HG03095 (cell line): ENCODE measurements around the gene GRIP2.

Experiments used
- ATAC-seq: cut with Tn5 transposase; IDR thresholded peaks from one replicate; pipeline ENCODE4 v1.9.1; 2021; ENCODE audit warnings: moderate library complexity; ENCODE audit not compliant: unreplicated experiment

Gene GRIP2

DNA sequence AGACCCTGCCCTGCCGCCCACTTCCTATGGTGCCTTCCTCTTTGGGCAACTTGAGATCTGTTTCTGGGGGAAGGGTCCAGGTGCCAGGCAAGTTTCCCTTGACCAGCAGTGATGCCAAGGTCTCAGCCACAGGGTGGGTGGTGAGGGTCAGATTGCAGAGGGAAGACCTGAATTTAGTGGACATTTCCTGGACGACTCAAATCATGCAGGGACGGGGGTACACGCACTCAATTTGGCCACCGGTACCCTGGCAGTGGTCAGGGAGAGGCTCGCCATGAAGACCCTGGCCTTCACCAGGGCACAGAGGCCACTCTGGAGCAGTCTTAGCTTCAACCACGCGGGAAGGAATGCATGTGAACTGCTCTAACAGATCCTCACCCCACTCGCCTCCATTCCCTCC lies 1.5 kb upstream of the GRIP2 start:
- no peak for ATAC-seq

DNA sequence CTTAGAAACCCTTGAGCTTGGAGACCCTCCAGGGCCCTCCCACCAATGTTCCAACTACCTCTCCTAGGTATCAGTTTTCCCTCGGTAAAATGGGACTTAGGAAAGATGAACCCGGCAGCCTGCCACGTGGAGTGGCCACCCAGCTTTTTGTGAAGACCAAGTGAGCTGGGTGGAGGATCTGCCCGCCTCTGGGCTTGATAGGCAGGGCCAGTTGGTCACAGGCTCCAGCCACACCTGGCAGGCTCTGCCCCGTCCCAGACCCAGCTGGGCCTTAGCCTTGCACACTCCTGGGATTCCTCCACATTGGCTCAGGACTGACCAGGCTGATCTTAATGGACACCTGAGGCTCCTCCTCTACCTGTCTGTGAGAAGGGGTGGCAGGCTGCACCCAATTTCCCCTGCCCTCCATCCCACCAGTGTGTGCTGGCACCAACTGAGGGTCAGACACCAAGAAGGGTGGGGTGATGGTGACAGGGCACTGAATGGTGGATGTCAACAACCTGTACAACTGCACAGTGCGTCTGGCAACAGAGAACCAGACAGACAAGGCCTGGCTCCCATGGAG lies 761 bp upstream of the GRIP2 start:
- ATAC-seq = no peak

DNA sequence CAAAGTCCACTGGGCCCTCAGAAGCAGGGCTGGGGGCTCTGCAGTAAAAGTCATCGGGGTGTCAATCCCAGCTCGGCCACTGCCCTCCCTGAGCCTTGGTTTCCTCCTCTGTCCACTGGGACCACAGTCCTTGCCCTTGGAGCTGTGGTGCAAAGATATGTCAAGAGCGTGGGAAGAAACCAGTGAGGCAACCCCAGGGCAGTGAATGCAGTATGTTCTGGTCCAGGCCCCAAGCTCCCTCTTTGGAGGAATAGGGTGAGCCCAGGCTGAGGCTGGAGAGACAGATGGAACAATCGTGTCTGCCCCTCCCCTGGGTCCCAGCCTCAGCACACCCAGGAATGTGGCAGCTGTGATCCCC lies 779 bp downstream of the GRIP2 start:
- ATAC-seq = no peak

DNA sequence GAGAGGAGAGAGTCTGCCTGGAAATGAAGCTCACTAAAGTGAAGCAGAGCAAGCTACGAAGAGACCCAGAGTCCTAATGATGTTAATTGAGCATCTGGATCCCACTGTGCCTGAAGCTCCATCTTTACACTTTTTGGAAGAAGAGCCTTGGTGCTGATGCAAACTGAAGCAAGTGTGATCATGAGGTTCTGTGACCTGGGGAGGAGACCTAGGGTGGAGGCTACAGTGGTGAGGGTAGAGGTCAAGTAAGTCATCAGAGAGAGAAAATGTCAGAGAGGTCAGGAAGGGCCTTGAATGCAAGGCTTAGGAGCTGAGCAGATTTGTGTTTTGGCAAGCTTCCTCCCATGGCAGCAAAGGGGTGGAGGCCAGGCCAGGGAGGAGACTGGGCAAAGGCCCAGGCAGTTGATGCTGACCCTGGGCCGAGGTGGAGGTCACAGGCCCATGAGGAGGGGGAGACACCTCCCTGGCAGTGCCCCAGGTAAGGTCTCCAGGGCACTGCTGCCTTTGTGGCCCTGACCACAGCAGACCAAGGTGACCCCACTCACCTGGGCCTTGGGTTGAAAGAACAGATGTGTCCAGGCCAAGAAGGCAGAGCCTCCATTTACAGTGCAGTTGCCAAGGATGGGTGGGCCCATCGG lies 1.6 kb downstream of the GRIP2 start:
- no peak for ATAC-seq

DNA sequence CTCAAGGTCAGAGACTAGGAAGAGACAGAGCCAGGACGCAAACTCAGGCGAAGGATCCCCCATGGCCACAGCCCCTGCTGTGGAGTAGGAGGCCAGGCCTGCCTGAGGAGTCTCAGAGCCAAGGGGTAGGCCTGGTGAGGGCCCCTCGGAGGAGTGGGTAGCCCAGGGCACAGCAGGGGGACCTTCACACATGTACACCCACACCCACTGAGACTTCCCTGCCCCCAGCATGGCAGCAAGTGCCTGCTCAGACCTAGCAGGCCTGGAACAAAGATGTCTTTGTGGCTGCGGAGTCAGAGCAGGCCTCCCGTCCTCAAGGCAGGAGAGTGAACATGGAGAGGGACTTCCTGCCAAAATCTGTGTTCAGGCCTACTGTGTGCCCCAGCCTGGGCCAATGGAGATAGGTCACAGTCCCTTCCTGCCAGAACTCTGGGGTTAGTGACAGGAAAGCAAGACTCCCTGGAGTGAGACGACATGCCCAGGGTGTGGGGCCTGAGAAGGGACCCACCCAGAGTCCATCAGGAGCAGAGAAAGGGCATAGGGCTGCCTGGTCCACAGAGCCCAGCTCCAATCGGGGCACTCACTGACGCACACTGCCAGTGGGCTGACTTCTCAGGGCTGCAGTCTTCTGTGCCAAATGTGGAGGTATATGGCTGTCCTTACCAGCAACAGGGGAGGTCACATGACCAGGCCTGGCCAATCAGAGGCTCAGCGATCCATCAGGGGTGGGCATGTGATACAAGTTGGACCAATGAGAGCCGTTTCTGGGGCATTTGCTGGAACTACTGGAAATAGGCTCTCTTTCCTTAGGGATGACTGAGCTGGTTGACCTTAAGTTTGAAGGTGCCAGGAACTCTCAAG lies 2.3 kb downstream of the GRIP2 start:
- ATAC-seq = no peak

DNA sequence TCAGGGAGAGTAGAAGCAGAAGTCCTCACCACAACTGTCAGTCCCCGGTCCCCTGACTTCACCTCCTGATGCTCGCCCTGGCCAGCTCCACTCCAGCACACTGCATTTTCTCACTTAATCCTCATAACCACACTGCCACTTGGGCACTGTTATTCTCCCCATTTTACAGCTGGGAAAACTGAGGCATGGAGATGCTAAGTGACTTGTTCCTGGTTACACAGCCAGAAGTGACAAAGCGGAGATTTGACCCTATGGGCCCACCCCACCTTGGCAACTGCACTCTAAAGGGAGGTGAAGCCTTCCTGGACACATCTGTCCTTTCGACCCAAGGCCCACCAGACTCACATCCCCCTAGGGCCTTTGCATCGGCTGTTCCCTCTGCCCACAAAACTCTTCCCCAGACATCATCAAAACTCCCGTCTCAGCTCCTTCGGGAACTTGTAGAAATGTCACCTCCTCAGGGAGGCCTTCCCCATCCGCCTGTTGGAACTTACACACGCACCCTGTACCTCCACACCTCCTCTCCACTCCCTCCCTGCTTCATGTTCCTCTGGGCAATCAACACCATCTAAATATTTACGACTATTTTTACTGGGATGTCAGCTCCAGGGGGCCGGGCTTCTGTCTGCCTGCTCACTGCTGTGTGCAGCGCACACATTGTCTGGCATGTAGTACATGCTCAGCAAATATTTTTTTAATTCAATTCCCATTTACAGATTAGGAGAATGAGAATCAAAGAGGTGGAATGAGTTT lies 3.1 kb downstream of the GRIP2 start:
- ATAC-seq = no peak

DNA sequence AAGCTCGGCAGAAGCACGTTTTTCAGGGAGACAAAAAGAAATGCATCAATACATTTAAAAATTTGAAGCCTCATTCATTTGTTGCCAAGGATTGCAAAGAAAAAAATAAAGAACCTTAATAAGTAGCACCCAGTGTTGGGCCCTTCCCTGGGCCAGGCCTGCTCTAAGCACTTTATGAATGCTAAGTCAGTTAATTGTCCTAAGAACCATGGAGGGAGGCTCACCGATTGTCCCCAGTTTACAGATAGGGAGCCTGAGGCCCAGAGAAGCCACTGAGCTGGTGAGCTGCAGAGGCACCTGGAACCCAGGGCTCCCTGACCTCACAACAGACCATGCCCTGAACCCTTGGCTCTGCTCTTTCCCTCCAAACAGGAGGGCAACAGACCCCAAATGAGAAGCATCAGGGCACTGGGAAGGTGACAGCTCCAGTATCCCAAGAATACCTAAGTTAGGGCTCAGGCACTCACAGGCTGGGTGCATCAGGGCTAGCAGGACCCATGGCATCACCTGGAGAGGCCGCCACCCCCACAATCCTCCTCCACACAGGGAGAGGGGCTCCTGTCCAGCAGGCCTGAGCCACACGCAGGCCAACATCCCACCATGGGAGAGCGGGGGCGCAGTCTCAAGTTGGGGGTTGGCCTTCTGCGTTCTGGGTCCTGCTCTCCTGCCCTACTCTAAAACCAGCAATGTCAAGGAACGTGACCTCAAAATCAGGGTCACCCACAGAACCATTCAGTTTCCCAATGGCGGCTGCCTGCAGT lies 3.9 kb downstream of the GRIP2 start:
- ATAC-seq = no peak

DNA sequence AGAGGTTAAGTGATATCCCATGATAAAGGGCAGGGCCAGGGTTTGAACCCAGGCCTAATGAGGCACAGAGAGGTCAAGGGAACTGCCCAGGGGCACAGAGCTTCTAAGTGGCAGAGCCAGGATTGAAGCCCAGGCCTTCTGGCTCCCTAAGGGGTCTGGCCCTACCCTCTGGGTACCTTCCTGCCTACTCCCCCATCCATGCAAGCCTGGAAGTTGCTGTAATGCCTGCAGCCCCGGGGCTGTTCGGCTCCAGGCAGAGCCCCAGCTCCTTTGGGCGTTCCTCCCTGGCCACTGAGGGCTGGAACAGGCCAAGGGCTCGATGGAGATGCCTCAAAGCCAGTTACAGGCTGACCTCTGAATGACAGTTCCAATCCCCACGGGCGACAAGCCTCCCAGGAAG lies 4.5 kb downstream of the GRIP2 start:
- ATAC-seq = no peak

DNA sequence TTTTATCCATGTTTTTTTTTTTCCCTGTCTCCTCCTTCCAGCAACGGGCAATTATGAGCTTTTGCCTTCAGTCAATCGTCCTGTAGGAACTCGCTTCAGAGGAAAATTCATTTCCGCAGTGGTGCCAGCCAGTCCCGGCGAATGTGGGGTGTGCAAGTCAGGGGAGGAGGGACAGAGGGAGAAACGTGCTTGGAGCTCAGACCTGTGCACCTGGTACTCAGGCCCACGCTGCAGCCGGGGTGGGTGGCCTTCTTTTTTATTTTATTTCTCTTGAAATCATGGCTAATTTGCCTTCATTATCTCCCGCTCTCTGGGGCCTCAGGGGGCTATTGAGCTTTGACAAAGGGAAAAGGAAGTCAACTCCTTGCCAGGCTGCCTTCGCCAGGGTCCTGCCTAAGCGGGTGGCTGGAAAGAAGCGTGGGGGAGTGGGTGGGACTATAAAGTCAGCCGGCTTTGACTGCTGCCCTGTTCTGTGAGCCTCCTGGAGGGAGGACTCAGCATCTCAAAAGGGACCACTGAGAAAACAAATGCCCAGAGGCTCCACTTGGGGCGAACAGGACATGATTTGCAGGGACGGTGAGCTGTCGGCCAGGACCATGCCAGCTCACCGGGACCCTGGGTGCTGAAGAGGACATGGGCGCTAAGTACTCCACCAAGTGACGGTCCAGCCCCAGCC lies 5.5 kb downstream of the GRIP2 start:
- ATAC-seq = no peak

DNA sequence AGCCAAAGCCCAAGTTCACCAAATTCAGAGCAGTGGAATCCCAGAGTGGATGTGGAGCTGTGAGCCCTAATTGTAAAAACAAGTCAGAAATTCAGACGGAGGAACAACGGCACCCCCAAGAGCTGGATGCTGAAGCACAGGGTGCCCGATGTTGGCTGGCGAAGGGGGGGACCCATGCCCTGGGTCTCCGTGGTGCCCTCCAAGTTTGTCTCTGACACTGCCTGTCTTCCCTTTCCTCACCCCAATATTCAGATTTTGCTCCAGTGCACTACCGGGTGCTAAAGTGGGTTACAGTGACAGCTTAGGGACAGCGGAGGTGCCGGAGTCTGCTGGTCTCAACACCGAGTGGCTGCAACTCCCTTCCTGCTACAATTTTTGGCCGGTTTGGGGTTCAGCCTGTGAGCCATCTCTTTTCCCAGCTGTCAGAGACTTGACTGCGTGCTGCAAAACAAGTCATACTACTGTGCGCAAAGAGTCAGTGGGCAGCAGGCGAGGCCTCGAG lies 6.6 kb downstream of the GRIP2 start:
- no peak for ATAC-seq

DNA sequence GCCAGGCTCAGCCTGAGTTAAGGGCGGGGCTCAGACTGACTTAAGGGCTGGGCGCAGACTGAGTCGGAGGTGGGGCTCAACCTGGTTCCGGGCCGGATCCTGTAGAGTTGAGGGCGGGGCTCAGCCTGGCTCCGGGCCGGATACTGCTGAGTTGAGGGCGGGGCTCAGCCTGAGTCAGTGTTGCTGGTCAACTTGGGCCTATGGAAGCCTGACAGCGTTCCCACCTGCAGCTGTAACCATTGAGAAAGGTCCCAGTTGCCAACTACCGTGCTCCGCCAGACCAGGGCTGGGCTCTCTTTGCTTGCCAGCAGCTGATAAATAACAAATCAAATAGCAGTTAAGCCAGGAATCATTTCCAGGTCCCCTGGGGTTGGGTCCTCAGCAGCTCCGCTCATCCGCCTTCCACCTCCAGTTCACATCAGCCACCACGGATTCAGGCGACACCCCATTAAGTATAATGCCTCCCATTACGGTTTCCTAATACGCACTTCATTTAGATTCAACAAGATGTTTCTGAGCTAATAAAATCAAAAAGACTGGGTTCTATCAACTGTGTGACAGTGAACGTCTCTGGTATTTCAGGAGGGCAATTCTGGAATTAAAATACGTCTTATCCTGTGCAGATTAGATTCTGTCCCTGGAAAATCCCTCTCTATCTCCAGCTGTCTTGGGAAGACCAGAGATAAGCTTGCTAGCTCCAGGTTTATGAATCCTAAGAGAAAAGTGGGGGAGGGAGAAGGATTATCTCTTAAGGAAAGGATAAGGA lies 7.3 kb downstream of the GRIP2 start:
- ATAC-seq = no peak

DNA sequence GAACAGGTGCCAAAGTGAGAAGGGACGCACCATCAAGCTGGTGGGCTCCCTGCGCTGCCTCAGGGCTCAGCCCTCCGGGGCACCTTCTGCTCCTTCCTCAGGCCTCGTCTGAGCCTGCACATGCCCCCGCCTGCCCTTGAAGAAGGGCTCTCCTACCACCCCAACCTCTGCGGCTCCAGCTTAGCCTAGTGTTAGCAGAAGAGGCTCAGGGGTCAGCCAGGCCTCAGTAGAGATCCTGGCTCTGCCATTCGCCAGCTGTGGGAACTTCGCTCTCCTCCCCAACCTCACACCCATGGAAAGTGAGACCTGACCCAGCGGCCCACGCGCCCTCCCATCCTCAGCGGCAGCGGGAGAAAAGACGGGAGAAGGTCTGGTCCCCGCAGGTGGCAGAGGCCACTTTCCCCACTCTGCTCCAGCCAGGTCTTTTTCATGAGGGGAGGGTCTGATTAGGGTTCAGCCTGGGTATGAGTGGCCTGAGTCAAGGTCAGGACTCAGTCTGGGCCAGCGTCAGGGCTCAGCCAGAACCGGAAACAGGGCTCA lies 8.2 kb downstream of the GRIP2 start:
- ATAC-seq = no peak

DNA sequence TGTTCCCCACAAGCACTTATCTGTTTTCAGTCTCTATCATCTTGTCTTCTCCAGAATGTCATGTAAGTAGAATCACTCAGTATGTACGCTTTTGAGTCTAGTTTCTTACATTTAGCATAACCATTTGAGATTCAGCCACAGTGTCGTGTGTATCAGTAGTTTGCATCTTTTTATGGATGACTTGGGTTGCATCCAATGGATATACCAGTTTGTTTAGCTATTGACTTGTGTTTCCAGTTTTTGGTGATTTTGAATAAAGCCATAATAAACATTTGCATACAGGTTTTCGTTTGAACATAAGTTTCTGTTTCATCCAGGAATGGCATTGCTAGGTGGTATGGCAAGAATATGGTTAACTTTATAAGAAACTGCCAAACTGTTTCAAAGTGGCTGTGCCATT lies 12.1 kb downstream of the GRIP2 start:
- ATAC-seq = no peak

DNA sequence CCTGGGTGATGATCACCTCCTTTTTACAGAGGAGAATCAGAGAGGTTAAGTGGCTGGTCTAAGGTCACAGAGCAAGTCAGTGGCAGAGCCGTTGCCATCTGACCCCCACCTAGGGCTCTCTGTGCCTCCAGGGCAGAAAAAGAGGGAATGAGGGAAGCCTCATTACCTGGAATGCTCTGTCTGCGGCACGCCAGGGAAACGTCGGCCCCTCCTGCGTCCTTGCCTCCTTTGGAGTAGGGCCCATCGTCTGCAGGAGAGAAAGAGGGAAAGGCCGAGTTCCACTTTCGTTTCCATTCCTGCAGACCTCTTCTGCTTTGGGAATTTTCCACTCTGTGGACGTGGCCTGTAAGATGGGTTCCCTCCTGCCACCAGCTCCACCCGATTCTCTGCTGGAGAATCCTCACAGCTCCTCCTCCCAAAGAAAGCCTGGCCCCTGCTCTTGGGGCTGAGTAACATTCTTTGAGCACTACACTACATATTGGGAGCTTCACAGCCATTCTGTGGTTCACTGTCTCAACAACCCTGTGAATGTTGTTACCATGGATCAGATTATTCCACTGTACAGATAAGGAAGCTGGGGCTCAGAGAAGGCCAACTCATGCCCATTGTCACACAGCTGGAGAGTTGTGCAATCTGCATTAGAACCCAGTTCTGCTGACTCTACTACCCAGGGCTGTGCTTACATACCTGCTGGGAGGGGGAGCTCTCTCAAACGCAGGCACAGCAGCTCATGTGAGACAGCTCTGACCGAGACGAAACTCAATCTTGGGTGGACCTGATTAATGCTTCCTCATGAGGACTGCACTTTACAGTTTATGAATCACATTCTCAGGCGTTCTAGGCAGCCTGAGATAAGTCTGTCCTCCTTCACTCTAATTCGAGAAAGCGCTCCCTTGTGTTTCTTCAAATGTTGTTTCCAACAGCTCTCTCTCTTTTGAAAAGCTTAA lies 14.2 kb downstream of the GRIP2 start:
- no peak for ATAC-seq

DNA sequence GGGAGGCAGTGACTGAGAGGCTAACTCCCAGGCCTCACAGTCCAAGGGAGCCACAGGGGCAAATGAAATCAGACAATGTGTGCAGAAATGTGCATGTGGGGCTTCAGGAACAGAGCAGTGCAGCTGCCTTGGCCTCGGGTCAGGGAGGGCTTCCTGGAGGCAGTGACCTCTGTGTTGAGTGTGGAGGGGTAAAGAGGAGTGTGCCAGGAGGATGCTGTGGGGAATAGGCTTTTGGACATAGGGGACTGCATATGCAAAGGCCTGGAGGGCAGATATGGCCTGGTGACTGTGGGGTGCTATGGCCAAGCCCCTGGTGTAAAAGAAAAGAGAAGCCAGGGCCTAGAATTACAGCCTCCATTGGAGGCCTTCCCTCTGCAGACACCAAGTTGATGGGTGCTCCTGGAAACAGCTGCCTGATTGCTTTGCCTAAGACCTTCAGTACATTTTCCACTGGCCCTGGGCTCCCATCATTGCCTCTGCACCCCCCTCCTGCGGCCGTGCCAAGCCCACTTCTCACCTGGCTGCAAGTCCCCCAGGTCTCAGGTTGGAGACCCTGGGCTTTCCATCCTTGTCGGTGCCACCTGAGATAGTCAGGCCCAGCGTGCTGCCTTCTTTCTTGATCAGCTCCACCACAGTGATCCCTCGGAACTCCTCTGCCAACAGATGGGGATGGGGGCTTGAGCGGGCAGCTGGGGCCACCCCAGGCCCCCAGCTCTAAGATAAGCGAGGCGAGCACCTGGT lies 15.1 kb downstream of the GRIP2 start:
- no peak for ATAC-seq

DNA sequence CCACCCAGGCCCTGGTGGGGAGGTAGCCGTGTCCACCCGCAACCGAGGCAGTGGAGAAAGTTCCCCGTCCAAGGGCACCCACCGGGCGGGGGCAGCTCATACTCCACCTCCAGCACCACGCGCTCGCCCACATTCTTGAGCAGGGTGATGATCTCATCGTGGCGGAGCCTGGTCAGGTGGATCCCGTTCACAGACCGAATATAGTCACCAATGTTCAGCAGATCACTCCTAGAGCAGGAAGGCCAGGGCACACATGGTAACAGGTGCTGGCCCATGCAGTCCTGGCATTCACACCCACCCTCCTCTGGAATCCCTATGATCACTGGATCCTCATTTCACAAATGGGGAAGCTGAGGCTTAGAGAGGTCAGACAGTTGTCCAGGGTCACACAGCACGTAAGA lies 15.8 kb downstream of the GRIP2 start:
- ATAC-seq = no peak

DNA sequence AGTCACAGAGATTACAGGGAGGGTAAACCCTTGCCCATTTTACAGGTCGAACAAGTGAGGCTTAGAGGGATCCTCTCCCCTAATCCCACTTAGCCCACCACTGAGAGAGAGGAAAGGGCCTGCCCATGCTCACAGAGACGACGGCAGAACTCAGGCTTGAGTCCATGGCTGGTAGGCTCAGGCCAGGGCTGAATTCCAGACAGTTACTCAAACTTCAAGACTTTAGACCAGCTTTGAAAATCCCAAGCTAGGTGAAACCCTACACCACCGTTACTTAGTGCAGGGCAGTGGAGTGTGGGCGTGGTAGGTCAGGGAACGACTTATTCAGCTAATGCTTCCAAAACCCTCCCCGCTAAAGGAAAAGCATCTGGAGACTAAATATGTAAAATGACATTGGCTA lies 16.4 kb downstream of the GRIP2 start:
- ATAC-seq = no peak
